ENCODE results near the gene WDR7.

Gene WDR7

DNA sequence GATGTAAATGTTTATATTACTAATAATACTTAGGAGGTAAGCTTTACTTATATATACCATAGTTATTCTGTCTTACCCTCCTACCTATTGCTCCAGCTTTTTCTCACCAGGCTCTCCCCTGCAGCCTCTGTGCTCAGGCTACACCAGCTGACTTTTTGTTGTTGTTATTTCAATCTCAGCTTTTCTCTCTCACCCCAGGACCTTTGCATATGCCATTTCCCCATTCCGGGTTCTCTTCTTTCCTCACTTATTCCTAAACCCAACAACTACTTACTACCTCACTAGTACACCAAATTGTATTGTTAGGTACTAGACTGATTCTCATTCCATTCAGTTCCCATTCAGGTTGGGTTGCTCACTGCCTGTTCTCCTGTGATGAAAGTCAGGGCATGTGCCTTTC, 339.5 kb downstream of the WDR7 start:
- no peak for DNase-seq (ENCODE audit: low read depth)
- no peak overlapping the region for H3K4me3 ChIP-seq (ENCODE audit: low read depth, low read length)
- TF ChIP-seq CTCF (IDR thresholded peaks at IDR 0.05; ENCODE audit: insufficient read depth, low read depth, low read length, missing control alignments), result no peak

GRCh38 chr18:56992777-56993176, 341.6 kb downstream of the WDR7 start:
- TF ChIP-seq CTCF (IDR thresholded peaks at IDR 0.05; ENCODE audit: insufficient read depth, low read depth, low read length, missing control alignments), result no peak
- no peak for DNase-seq (ENCODE audit: low read depth)

GRCh38 chr18:56995579-56996188, 344.5 kb downstream of the WDR7 start:
- H3K4me3 ChIP-seq (ENCODE audit: low read depth, low read length), result no peak overlapping the region
- DNase-seq (ENCODE audit: low read depth), result no peak
- TF ChIP-seq CTCF (IDR thresholded peaks at IDR 0.05; ENCODE audit: insufficient read depth, low read depth, low read length, missing control alignments), result no peak

More at GRCh38 chr18:56992777-56993176, 341.6 kb downstream of the WDR7 start:
- H3K4me3 ChIP-seq (ENCODE audit: low read depth, low read length), result no peak overlapping the region

GRCh38 chr18:56997200-56997599, 346.0 kb downstream of the WDR7 start:
- no peak overlapping the region for H3K4me3 ChIP-seq (ENCODE audit: low read depth, low read length)
- DNase-seq (ENCODE audit: low read depth), result no peak
- no peak for TF ChIP-seq CTCF (IDR thresholded peaks at IDR 0.05; ENCODE audit: insufficient read depth, low read depth, low read length, missing control alignments)

GRCh38 chr18:56999823-57000222, 348.7 kb downstream of the WDR7 start:
- H3K4me3 ChIP-seq (ENCODE audit: low read depth, low read length), result no peak overlapping the region
- DNase-seq (ENCODE audit: low read depth), result no peak
- TF ChIP-seq CTCF (IDR thresholded peaks at IDR 0.05; ENCODE audit: insufficient read depth, low read depth, low read length, missing control alignments), result no peak

- H3K4me3 ChIP-seq (ENCODE audit: low read depth, low read length), result no peak overlapping the region
- TF ChIP-seq CTCF (IDR thresholded peaks at IDR 0.05; ENCODE audit: insufficient read depth, low read depth, low read length, missing control alignments), result no peak
- no peak for DNase-seq (ENCODE audit: low read depth)
Measured at GRCh38 chr18:57002627-57003026, 351.5 kb downstream of the WDR7 start.

DNA sequence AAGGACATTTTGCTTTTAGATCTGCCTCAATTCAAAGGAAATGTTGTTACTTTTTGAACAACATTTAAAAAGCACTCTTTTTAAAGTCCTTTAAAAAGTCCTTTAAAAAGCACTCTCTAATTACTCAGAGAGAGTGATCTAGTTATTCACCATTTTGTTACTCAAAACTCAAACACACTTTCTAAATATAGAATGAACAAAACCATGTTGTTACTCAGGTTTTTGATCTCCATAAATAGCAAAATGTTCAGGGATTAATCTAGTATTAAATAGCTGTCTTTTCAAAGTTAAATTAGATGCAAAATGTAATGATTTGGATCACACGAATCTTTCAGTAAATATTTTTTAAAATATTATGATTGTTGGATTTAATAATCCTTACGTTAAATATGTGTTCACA, 352.2 kb downstream of the WDR7 start:
- H3K4me3 ChIP-seq (ENCODE audit: low read depth, low read length), result no peak overlapping the region
- DNase-seq (ENCODE audit: low read depth), result no peak
- no peak for TF ChIP-seq CTCF (IDR thresholded peaks at IDR 0.05; ENCODE audit: insufficient read depth, low read depth, low read length, missing control alignments)
